ENCODE measurements around the gene SIGLEC11.

SIGLEC11 gene

GRCh38 chr19:49912965-49913685, 47.8 kb downstream of the SIGLEC11 start:
- ChIA-PET CTCF (interaction anchor here (1.4 to 1.5 kb wide), 2 partner anchors 23 to 70 kb away, joined by 3 read pairs; no protein-coding TSS in a partner anchor), POLR2A (interaction anchor here (0.8 kb wide), 1 partner anchor 32 kb away, joined by 4 read pairs; no protein-coding TSS in a partner anchor)
- no peak for TF ChIP-seq CTCF (IDR thresholded peaks at IDR 0.05; ENCODE audit: insufficient read depth, low read length, missing control alignments)
- no peak for DNase-seq (ENCODE audit: low read depth, low spot score)
- no peak overlapping the region for H3K4me3 ChIP-seq (ENCODE audit: low read depth, low read length)

- no peak for DNase-seq (ENCODE audit: low read depth, low spot score)
- POLR2A ChIA-PET = no interaction called here
- CTCF ChIA-PET = interaction anchor here (1.0 to 1.5 kb wide), 4 partner anchors 16 to 72 kb away, joined by 3 to 7 read pairs (median 4); no protein-coding TSS in a partner anchor
- no peak overlapping the region for H3K4me3 ChIP-seq (ENCODE audit: low read depth, low read length)
- TF ChIP-seq CTCF (IDR thresholded peaks at IDR 0.05; ENCODE audit: insufficient read depth, low read length, missing control alignments) = no peak
Measured at GRCh38 chr19:49911381-49912145, 49.4 kb downstream of the SIGLEC11 start.

- H3K4me3 ChIP-seq (ENCODE audit: low read depth, low read length) = no peak overlapping the region
- CTCF ChIA-PET = no interaction called here
- no peak for DNase-seq (ENCODE audit: low read depth, low spot score)
- no peak for TF ChIP-seq CTCF (IDR thresholded peaks at IDR 0.05; ENCODE audit: insufficient read depth, low read length, missing control alignments)
- POLR2A ChIA-PET = interaction anchor here (1.0 kb wide), 1 partner anchor 19 kb away, joined by 4 read pairs; the partner anchor contains the start of genes ATF5 and NUP62
Measured at GRCh38 chr19:49910179-49910578, 50.8 kb downstream of the SIGLEC11 start.

- ChIA-PET CTCF (no interaction called here), POLR2A (interaction anchor here (1.1 kb wide), 1 partner anchor 10 kb away, joined by 4 read pairs; no protein-coding TSS in a partner anchor)
- no peak for TF ChIP-seq CTCF (IDR thresholded peaks at IDR 0.05; ENCODE audit: insufficient read depth, low read length, missing control alignments)
- no peak for DNase-seq (ENCODE audit: low read depth, low spot score)
- H3K4me3 ChIP-seq (ENCODE audit: low read depth, low read length) = no peak overlapping the region
Measured at GRCh38 chr19:49908480-49909420, 52.2 kb downstream of the SIGLEC11 start.

- ChIA-PET POLR2A (interaction anchor here (1.1 kb wide), 1 partner anchor 9 kb away, joined by 4 read pairs; no protein-coding TSS in a partner anchor), CTCF (interaction anchor here (1.3 kb wide), 1 partner anchor 17 kb away, joined by 3 read pairs; no protein-coding TSS in a partner anchor)
- DNase-seq (ENCODE audit: low read depth, low spot score) = no peak
- no peak for TF ChIP-seq CTCF (IDR thresholded peaks at IDR 0.05; ENCODE audit: insufficient read depth, low read length, missing control alignments)
- no peak overlapping the region for H3K4me3 ChIP-seq (ENCODE audit: low read depth, low read length)
Measured at GRCh38 chr19:49907745-49908446, 53.1 kb downstream of the SIGLEC11 start.
